HEK293 (cell line): Measurements from ENCODE around the gene IP6K3.

ENCODE experiments used
- GLIS1 ChIP-seq: fragments of 450-650 bp; formaldehyde crosslinking; IDR thresholded peaks from 2 replicates; pipeline ENCODE4 v1.5.1; 2016; ENCODE audit warnings: missing biosample characterization, missing genetic modification characterization
- KLF1 ChIP-seq: fragments of 450-650 bp; formaldehyde crosslinking; IDR thresholded peaks from 2 replicates; pipeline ENCODE4 v1.5.1; 2016; ENCODE audit warnings: missing biosample characterization, missing genetic modification characterization
- KLF10 ChIP-seq: fragments of 450-650 bp; IDR thresholded peaks from 2 replicates; pipeline ENCODE4 v1.5.1; 2018; ENCODE audit warnings: missing biosample characterization, mild to moderate bottlenecking, missing genetic modification characterization
- KLF7 ChIP-seq: fragments of 450-650 bp; formaldehyde crosslinking; IDR thresholded peaks from 2 replicates; pipeline ENCODE4 v1.5.1; 2016; ENCODE audit warnings: missing biosample characterization, missing genetic modification characterization, borderline replicate concordance
- KLF9 ChIP-seq: fragments of 450-650 bp; formaldehyde crosslinking; IDR thresholded peaks from 2 replicates; pipeline ENCODE4 v1.5.1; 2016; ENCODE audit warnings: missing biosample characterization, missing genetic modification characterization, low read depth
- MYNN ChIP-seq: fragments of 450-650 bp; formaldehyde crosslinking; IDR thresholded peaks from 2 replicates; pipeline ENCODE4 v1.5.1; 2016; ENCODE audit warnings: missing biosample characterization, missing genetic modification characterization, borderline replicate concordance
- REPIN1 ChIP-seq: fragments of 450-650 bp; formaldehyde crosslinking; IDR thresholded peaks from 2 replicates; pipeline ENCODE4 v1.5.1; 2017; ENCODE audit warnings: missing biosample characterization, missing genetic modification characterization, low read depth
- SCRT1 ChIP-seq: fragments of 450-650 bp; formaldehyde crosslinking; IDR thresholded peaks from 2 replicates; pipeline ENCODE4 v1.5.1; 2016; ENCODE audit warnings: missing biosample characterization, missing genetic modification characterization, borderline replicate concordance
- SP2 ChIP-seq: fragments of 450-650 bp; formaldehyde crosslinking; IDR thresholded peaks from 2 replicates; pipeline ENCODE4 v1.5.1; 2016; ENCODE audit warnings: missing biosample characterization, missing genetic modification characterization
- ZBTB17 ChIP-seq: fragments of 450-650 bp; formaldehyde crosslinking; IDR thresholded peaks from 2 replicates; pipeline ENCODE4 v1.5.1; 2016; ENCODE audit warnings: missing biosample characterization, missing genetic modification characterization
- ZEB2 ChIP-seq: fragments of 450-650 bp; formaldehyde crosslinking; IDR thresholded peaks from 2 replicates; pipeline ENCODE4 v1.5.1; 2016; ENCODE audit warnings: missing biosample characterization, missing genetic modification characterization
- ZFP41 ChIP-seq: fragments of 450-650 bp; formaldehyde crosslinking; IDR thresholded peaks from 2 replicates; pipeline ENCODE4 v1.5.1; 2016; ENCODE audit warnings: missing biosample characterization, missing genetic modification characterization, borderline replicate concordance
- ZIC2 ChIP-seq: fragments of 450-650 bp; formaldehyde crosslinking; IDR thresholded peaks from 2 replicates; pipeline ENCODE4 v1.5.1; 2016; ENCODE audit warnings: missing biosample characterization, missing genetic modification characterization
- ZNF169 ChIP-seq: fragments of 450-650 bp; formaldehyde crosslinking; IDR thresholded peaks from 2 replicates; pipeline ENCODE4 v1.5.1; 2016; ENCODE audit warnings: missing biosample characterization, missing genetic modification characterization
- ZNF174 ChIP-seq: fragments of 450-650 bp; formaldehyde crosslinking; IDR thresholded peaks from 2 replicates; pipeline ENCODE4 v1.5.0; 2017; ENCODE audit warnings: missing biosample characterization, mild to moderate bottlenecking, missing genetic modification characterization
- ZNF2 ChIP-seq: fragments of 450-650 bp; formaldehyde crosslinking; IDR thresholded peaks from 2 replicates; pipeline ENCODE4 v1.5.1; 2016; ENCODE audit warnings: missing biosample characterization, missing genetic modification characterization
- ZNF211 ChIP-seq: fragments of 450-650 bp; formaldehyde crosslinking; IDR thresholded peaks from 2 replicates; pipeline ENCODE4 v1.5.1; 2016; ENCODE audit warnings: low read depth, missing biosample characterization, missing genetic modification characterization
- ZNF214 ChIP-seq: fragments of 450-650 bp; formaldehyde crosslinking; IDR thresholded peaks from 2 replicates; pipeline ENCODE4 v1.5.1; 2017; ENCODE audit warnings: missing biosample characterization, mild to moderate bottlenecking, missing genetic modification characterization, borderline replicate concordance
- ZNF223 ChIP-seq: fragments of 450-650 bp; formaldehyde crosslinking; IDR thresholded peaks from 2 replicates; pipeline ENCODE4 v1.5.1; 2016; ENCODE audit warnings: missing biosample characterization, missing genetic modification characterization
- ZNF24 ChIP-seq: fragments of 450-650 bp; formaldehyde crosslinking; IDR thresholded peaks from 2 replicates; pipeline ENCODE4 v1.5.1; 2016; ENCODE audit warnings: missing biosample characterization, missing genetic modification characterization
- ZNF335 ChIP-seq: fragments of 450-650 bp; formaldehyde crosslinking; conservative IDR thresholded peaks from 2 replicates; pipeline ENCODE4 v1.5.1; 2016; ENCODE audit warnings: missing biosample characterization, missing genetic modification characterization
- ZNF560 ChIP-seq: fragments of 450-650 bp; formaldehyde crosslinking; IDR thresholded peaks from 2 replicates; pipeline ENCODE4 v1.5.1; 2017; ENCODE audit warnings: missing biosample characterization, missing genetic modification characterization, borderline replicate concordance
- ZNF571 ChIP-seq: fragments of 450-650 bp; formaldehyde crosslinking; IDR thresholded peaks from 2 replicates; pipeline ENCODE4 v1.5.0; 2017; ENCODE audit warnings: missing biosample characterization, missing genetic modification characterization
- ZNF785 ChIP-seq: fragments of 450-650 bp; formaldehyde crosslinking; IDR thresholded peaks from 2 replicates; pipeline ENCODE4 v1.5.1; 2016; ENCODE audit warnings: missing biosample characterization, missing genetic modification characterization
- ZNF830 ChIP-seq: fragments of 450-650 bp; IDR thresholded peaks from 2 replicates; pipeline ENCODE4 v1.5.0; 2018; ENCODE audit warnings: missing biosample characterization, missing genetic modification characterization, low read depth, mild to moderate bottlenecking, moderate library complexity
- TF ChIP-seq, protein P1 (sequence below): fragments of 450-650 bp; formaldehyde crosslinking; IDR thresholded peaks from 2 replicates; pipeline ENCODE4 v1.5.1; 2017; ENCODE audit warnings: missing biosample characterization, missing genetic modification characterization
- TF ChIP-seq, protein P2 (sequence below): fragments of 450-650 bp; formaldehyde crosslinking; IDR thresholded peaks from 2 replicates; pipeline ENCODE4 v1.5.1; 2017; ENCODE audit warnings: missing biosample characterization, missing genetic modification characterization
- TF ChIP-seq, protein P3 (sequence below): fragments of 450-650 bp; formaldehyde crosslinking; IDR thresholded peaks from 2 replicates; pipeline ENCODE4 v1.5.1; 2016; ENCODE audit warnings: missing biosample characterization, missing genetic modification characterization
- TF ChIP-seq, protein P4 (sequence below): fragments of 450-650 bp; formaldehyde crosslinking; conservative IDR thresholded peaks from 2 replicates; pipeline ENCODE4 v1.5.1; 2016; ENCODE audit warnings: low read depth, missing biosample characterization, missing genetic modification characterization
- TF ChIP-seq, protein P5 (sequence below): IDR thresholded peaks from 2 replicates; pipeline ENCODE4 v1.6.1; 2011; ENCODE audit warnings: mild to moderate bottlenecking, low read depth, low read length, borderline replicate concordance
- TF ChIP-seq, protein P6 (sequence below): fragments of 450-650 bp; formaldehyde crosslinking; IDR thresholded peaks from 2 replicates; pipeline ENCODE4 v1.5.1; 2016; ENCODE audit warnings: missing biosample characterization, missing genetic modification characterization

IP6K3 gene

DNA sequence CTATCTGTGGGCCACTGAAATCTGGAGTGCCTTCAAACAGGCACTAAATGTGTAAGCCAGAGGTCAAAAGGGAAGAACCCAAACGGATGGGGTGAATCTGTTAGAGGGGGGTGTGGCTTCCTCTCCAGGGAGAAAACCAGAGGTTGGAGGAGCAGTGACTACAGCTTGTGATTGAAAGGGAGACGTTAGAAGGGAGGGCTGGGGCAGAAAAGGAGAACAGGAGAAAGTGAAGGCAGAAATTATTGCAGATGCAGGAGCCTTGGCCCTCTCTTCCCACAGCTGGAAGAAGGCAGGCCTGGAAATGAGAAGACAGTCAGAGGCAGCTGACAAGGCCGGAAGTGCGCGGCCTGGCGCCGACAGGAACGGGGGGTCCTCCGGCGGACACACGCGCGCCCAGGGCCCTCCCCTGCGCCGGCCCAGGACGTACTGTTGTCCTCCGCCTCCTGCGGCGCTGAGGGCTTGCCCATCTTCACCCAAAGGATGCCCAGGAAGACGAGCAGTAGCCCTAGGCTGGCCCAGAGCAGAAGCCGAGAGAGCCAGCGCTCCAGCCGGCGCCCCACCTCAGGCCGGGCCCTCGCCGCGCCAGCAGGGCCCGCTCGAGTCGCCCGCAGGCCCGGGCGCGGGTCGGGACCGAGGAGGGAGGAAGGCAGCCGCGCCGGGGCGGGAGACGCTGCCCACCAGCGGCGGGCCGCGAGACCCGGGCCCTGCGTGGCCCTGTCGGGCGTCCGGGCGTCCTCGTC is 41.4 kb upstream of the IP6K3 start (continued):
- no peak for TF ChIP-seq ZNF211 (tag by site-specific recombination)
- no peak for TF ChIP-seq ZNF2 (tag by site-specific recombination)
- TF ChIP-seq, protein P1, sequence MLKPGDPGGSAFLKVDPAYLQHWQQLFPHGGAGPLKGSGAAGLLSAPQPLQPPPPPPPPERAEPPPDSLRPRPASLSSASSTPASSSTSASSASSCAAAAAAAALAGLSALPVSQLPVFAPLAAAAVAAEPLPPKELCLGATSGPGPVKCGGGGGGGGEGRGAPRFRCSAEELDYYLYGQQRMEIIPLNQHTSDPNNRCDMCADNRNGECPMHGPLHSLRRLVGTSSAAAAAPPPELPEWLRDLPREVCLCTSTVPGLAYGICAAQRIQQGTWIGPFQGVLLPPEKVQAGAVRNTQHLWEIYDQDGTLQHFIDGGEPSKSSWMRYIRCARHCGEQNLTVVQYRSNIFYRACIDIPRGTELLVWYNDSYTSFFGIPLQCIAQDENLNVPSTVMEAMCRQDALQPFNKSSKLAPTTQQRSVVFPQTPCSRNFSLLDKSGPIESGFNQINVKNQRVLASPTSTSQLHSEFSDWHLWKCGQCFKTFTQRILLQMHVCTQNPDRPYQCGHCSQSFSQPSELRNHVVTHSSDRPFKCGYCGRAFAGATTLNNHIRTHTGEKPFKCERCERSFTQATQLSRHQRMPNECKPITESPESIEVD (tag by site-specific recombination): no peak
- no peak for TF ChIP-seq REPIN1 (tag by site-specific recombination)
- TF ChIP-seq KLF9 (tag by site-specific recombination): peak; percentile 89
- TF ChIP-seq ZNF830 (tag by site-specific recombination): no peak
- no peak for TF ChIP-seq ZNF571 (tag by site-specific recombination)
- no peak for TF ChIP-seq MYNN (tag by site-specific recombination)
- peak; percentile 66 for TF ChIP-seq ZIC2
- TF ChIP-seq ZNF335 (tag by site-specific recombination): peak; percentile 93
- no peak for TF ChIP-seq KLF7
- TF ChIP-seq, protein P2, sequence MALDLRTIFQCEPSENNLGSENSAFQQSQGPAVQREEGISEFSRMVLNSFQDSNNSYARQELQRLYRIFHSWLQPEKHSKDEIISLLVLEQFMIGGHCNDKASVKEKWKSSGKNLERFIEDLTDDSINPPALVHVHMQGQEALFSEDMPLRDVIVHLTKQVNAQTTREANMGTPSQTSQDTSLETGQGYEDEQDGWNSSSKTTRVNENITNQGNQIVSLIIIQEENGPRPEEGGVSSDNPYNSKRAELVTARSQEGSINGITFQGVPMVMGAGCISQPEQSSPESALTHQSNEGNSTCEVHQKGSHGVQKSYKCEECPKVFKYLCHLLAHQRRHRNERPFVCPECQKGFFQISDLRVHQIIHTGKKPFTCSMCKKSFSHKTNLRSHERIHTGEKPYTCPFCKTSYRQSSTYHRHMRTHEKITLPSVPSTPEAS (tag by site-specific recombination): no peak
- TF ChIP-seq ZNF174 (tag by site-specific recombination): no peak
- no peak for TF ChIP-seq SCRT1 (tag by site-specific recombination)
- TF ChIP-seq ZFP41 (tag by site-specific recombination): no peak
- TF ChIP-seq ZNF223 (tag by site-specific recombination): no peak
- TF ChIP-seq KLF1 (tag by site-specific recombination): peak; percentile 12; the same call in 1 of the 2 replicates
- no peak; the same call in 1 of the 2 replicates for TF ChIP-seq KLF10 (tag by site-specific recombination)
- no peak for TF ChIP-seq ZNF169
- TF ChIP-seq ZNF24 (tag by site-specific recombination): no peak
- TF ChIP-seq, protein P3, sequence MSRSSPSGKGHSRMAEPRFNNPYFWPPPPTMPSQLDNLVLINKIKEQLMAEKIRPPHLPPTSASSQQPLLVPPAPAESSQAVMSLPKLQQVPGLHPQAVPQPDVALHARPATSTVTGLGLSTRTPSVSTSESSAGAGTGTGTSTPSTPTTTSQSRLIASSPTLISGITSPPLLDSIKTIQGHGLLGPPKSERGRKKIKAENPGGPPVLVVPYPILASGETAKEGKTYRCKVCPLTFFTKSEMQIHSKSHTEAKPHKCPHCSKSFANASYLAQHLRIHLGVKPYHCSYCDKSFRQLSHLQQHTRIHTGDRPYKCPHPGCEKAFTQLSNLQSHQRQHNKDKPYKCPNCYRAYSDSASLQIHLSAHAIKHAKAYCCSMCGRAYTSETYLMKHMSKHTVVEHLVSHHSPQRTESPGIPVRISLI (tag by site-specific recombination): no peak
- no peak for TF ChIP-seq ZNF214
- TF ChIP-seq ZNF560 (tag by site-specific recombination): no peak
- no peak for TF ChIP-seq ZNF785 (tag by site-specific recombination)
- TF ChIP-seq, protein P4, sequence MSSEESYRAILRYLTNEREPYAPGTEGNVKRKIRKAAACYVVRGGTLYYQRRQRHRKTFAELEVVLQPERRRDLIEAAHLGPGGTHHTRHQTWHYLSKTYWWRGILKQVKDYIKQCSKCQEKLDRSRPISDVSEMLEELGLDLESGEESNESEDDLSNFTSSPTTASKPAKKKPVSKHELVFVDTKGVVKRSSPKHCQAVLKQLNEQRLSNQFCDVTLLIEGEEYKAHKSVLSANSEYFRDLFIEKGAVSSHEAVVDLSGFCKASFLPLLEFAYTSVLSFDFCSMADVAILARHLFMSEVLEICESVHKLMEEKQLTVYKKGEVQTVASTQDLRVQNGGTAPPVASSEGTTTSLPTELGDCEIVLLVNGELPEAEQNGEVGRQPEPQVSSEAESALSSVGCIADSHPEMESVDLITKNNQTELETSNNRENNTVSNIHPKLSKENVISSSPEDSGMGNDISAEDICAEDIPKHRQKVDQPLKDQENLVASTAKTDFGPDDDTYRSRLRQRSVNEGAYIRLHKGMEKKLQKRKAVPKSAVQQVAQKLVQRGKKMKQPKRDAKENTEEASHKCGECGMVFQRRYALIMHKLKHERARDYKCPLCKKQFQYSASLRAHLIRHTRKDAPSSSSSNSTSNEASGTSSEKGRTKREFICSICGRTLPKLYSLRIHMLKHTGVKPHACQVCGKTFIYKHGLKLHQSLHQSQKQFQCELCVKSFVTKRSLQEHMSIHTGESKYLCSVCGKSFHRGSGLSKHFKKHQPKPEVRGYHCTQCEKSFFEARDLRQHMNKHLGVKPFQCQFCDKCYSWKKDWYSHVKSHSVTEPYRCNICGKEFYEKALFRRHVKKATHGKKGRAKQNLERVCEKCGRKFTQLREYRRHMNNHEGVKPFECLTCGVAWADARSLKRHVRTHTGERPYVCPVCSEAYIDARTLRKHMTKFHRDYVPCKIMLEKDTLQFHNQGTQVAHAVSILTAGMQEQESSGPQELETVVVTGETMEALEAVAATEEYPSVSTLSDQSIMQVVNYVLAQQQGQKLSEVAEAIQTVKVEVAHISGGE (tag by site-specific recombination): peak; percentile 95
- TF ChIP-seq, protein P5, sequence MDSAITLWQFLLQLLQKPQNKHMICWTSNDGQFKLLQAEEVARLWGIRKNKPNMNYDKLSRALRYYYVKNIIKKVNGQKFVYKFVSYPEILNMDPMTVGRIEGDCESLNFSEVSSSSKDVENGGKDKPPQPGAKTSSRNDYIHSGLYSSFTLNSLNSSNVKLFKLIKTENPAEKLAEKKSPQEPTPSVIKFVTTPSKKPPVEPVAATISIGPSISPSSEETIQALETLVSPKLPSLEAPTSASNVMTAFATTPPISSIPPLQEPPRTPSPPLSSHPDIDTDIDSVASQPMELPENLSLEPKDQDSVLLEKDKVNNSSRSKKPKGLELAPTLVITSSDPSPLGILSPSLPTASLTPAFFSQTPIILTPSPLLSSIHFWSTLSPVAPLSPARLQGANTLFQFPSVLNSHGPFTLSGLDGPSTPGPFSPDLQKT: no peak
- TF ChIP-seq ZBTB17 (tag by site-specific recombination): peak; percentile 51
- TF ChIP-seq ZEB2 (tag by site-specific recombination): peak; percentile 50; the same call in 1 of the 2 replicates
- TF ChIP-seq, protein P6, sequence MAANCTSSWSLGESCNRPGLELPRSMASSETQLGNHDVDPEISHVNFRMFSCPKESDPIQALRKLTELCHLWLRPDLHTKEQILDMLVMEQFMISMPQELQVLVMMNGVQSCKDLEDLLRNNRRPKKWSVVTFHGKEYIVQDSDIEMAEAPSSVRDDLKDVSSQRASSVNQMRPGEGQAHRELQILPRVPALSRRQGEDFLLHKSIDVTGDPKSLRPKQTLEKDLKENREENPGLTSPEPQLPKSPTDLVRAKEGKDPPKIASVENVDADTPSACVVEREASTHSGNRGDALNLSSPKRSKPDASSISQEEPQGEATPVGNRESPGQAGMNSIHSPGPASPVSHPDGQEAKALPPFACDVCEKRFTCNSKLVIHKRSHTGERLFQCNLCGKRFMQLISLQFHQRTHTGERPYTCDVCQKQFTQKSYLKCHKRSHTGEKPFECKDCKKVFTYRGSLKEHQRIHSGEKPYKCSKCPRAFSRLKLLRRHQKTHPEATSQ (tag by site-specific recombination): no peak
- peak; percentile 37; the same call in 1 of the 2 replicates for TF ChIP-seq GLIS1
- peak; percentile 78 for TF ChIP-seq SP2 (tag by site-specific recombination)
